IPS-NIHi11 (cell line): ENCODE results near the gene CASQ1.

Experiments
- DNase-seq: peaks from one replicate; pipeline ENCODE4 v3.0.0; 2012; ENCODE audit warnings: mixed read lengths, low spot score

The CASQ1 gene

GRCh38 chr1:160168609-160169369 lies 21.6 kb upstream of the CASQ1 start:
- peak; percentile 59 for DNase-seq

GRCh38 chr1:160169553-160170399 lies 20.6 kb upstream of the CASQ1 start:
- DNase-seq, result peak; percentile 83

GRCh38 chr1:160171354-160171753 lies 19.0 kb upstream of the CASQ1 start:
- no peak for DNase-seq

GRCh38 chr1:160171980-160172379 lies 18.4 kb upstream of the CASQ1 start:
- peak; percentile 28 for DNase-seq

- DNase-seq, result no peak
Observed at GRCh38 chr1:160177231-160177630, 13.1 kb upstream of the CASQ1 start.

GRCh38 chr1:160177667-160178066 lies 12.7 kb upstream of the CASQ1 start:
- DNase-seq, result no peak

GRCh38 chr1:160178731-160179130 lies 11.6 kb upstream of the CASQ1 start:
- DNase-seq, result no peak

- no peak for DNase-seq
Observed at GRCh38 chr1:160179336-160179735, 11.0 kb upstream of the CASQ1 start.

- no peak for DNase-seq
Observed at GRCh38 chr1:160186246-160186645, 4.1 kb upstream of the CASQ1 start.

- no peak for DNase-seq
Observed at GRCh38 chr1:160186729-160187128, 3.6 kb upstream of the CASQ1 start.

GRCh38 chr1:160187407-160187806 lies 3.0 kb upstream of the CASQ1 start:
- no peak for DNase-seq

- DNase-seq, result no peak
Observed at GRCh38 chr1:160188341-160188740, 2.0 kb upstream of the CASQ1 start.

- DNase-seq, result no peak
Observed at GRCh38 chr1:160191756-160192155, 1.4 kb downstream of the CASQ1 start.

GRCh38 chr1:160192234-160192633 lies 1.9 kb downstream of the CASQ1 start:
- no peak for DNase-seq

- peak; percentile 83 for DNase-seq
Observed at GRCh38 chr1:160193091-160193819, 2.9 kb downstream of the CASQ1 start.

- DNase-seq, result no peak
Observed at GRCh38 chr1:160193832-160194736, 3.7 kb downstream of the CASQ1 start.

- no peak for DNase-seq
Observed at GRCh38 chr1:160194737-160195059, 4.3 kb downstream of the CASQ1 start.

GRCh38 chr1:160196143-160196542 lies 5.8 kb downstream of the CASQ1 start:
- no peak for DNase-seq

- no peak for DNase-seq
Observed at GRCh38 chr1:160197231-160197630, 6.9 kb downstream of the CASQ1 start.

GRCh38 chr1:160200786-160201185 lies 10.4 kb downstream of the CASQ1 start:
- DNase-seq, result no peak

- no peak for DNase-seq
Observed at GRCh38 chr1:160204526-160205241, 14.3 kb downstream of the CASQ1 start.
